ENCODE results near the gene LOXL1.

DNA sequence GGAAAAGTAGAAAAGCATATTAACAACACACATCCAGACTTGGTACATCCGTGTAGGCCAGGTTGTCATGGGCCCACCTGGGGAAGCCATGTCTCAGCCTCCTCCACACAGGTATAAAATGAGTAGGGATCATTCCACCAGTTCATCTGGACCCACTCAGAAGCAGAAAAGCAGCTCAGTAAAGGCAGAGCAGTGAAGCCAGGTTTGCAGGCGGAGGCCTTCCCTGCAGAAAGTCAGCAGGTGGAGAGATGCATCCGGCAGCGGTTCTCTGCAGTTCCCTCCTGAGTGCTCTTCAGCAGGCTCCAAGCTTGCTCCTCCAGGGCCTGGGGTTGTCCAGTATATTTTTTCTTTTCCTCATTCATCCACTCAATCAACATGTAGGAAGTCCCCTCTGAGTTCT is 22.1 kb downstream of the LOXL1 start:
- TF ChIP-seq, protein P1, sequence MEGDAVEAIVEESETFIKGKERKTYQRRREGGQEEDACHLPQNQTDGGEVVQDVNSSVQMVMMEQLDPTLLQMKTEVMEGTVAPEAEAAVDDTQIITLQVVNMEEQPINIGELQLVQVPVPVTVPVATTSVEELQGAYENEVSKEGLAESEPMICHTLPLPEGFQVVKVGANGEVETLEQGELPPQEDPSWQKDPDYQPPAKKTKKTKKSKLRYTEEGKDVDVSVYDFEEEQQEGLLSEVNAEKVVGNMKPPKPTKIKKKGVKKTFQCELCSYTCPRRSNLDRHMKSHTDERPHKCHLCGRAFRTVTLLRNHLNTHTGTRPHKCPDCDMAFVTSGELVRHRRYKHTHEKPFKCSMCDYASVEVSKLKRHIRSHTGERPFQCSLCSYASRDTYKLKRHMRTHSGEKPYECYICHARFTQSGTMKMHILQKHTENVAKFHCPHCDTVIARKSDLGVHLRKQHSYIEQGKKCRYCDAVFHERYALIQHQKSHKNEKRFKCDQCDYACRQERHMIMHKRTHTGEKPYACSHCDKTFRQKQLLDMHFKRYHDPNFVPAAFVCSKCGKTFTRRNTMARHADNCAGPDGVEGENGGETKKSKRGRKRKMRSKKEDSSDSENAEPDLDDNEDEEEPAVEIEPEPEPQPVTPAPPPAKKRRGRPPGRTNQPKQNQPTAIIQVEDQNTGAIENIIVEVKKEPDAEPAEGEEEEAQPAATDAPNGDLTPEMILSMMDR (IDR thresholded peaks at IDR 0.05) = no peak
- TF ChIP-seq POLR2AphosphoS5 (IDR thresholded peaks at IDR 0.05; ENCODE audit: insufficient read depth in 1 of 2, low read depth in 1 of 2) = no peak
- no peak for TF ChIP-seq POLR2A (IDR thresholded peaks at IDR 0.05)

Data from vagina (tissue), 2 donors.